PC-3 (cell line): ENCODE results near the gene MRPL24.

Experiments used
- CTCF ChIP-seq: fragments of 300-600 bp; sonication (generic); conservative IDR thresholded peaks from 2 replicates; pipeline ENCODE4 v1.5.1; 2017; ENCODE audit warnings: antibody characterized with exemption, low read depth, mild to moderate bottlenecking, low read length
- EZH2 ChIP-seq: fragments of 300-600 bp; sonication (generic); IDR thresholded peaks from one replicate; pipeline ENCODE4 v1.6.1; 2017; ENCODE audit warnings: antibody characterized with exemption, mild to moderate bottlenecking, low read length; ENCODE audit not compliant: unreplicated experiment
- EZH2phosphoT487 ChIP-seq: fragments of 300-600 bp; sonication (generic); IDR thresholded peaks from 2 replicates; pipeline ENCODE4 v1.6.1; 2018; ENCODE audit warnings: mild to moderate bottlenecking, antibody characterized with exemption, low read length, borderline replicate concordance

GRCh38 chr1:156708218-156708661 is 32.6 kb downstream of the MRPL24 start:
- no peak for TF ChIP-seq EZH2
- TF ChIP-seq CTCF, result no peak
- TF ChIP-seq EZH2phosphoT487, result no peak
